Muscle of leg (tissue), 11 donors: ENCODE data around the gene FAM210A. TPM values are rescaled to one million over a fixed set of nuclear protein-coding genes. Genes with fewer than 3 reads are reported as not detected.

Experiments used
- DNase-seq: peaks from one replicate; pipeline ENCODE4 v3.0.0; 2013
- H3K27ac ChIP-seq: one replicate; pipeline ENCODE4 v1.5.1; 2013; ENCODE audit warnings: mild to moderate bottlenecking, low read length, control low read depth
- H3K27me3 ChIP-seq: one replicate; pipeline ENCODE4 v1.6.1; 2013; ENCODE audit warnings: low read length; ENCODE audit not compliant: control insufficient read depth, insufficient read depth
- H3K36me3 ChIP-seq: one replicate; pipeline ENCODE4 v1.6.1; 2013; ENCODE audit warnings: low read length; ENCODE audit not compliant: control insufficient read depth, insufficient read depth
- H3K4me1 ChIP-seq: one replicate; pipeline ENCODE4 v1.6.1; 2013; ENCODE audit warnings: low read length; ENCODE audit not compliant: control insufficient read depth, insufficient read depth
- H3K4me3 ChIP-seq: one replicate; pipeline ENCODE4 v1.5.1; 2013; ENCODE audit warnings: low read length, control low read depth
- H3K9me3 ChIP-seq: replicated peaks from 2 replicates; pipeline ENCODE4 v1.6.1; 2013; ENCODE audit warnings: low read depth, low read length; ENCODE audit not compliant: control insufficient read depth
- WGBS: methylation state at CpG from one replicate; pipeline ENCODE4 v1.1.5; 2013; ENCODE audit warnings: missing lambda C conversion rate; ENCODE audit not compliant: insufficient coverage; 5-methylcytosine and 5-hydroxymethylcytosine counted together
- polyA plus RNA-seq, 8 donors: library from polyadenylated mRNA; unstranded; fragments of 120-200 nt; gene quantifications; one replicate each; pipeline versions ENCODE4 v1.2.1 to v1.2.3, GENCODE V29; 2013; ENCODE audit warnings: inconsistent platforms in 1 of 8, low replicate concordance in 1 of 8; ENCODE audit not compliant: insufficient read length in 8 of 8, insufficient read depth in 1 of 8
- total RNA-seq: library from RNA; stranded (reverse); fragments of 120-200 nt; gene quantifications from one replicate; pipeline ENCODE4 v1.2.4, GENCODE V29; 2013

Gene FAM210A
- total and polyA plus RNA-seq, 9 donors, result 20.9 to 30.3 (median 24.6) TPM

- Histone ChIP-seq H3K9me3 (peaks cover 6% of the 10 kb centered on the region), H3K4me1 (peaks cover 8% of the 10 kb centered on the region), H3K36me3 (no peaks in the 10 kb centered on the region), H3K4me3 (no peak overlapping the region), H3K27ac (no peak overlapping the region), H3K27me3 (no peaks in the 10 kb centered on the region)
- WGBS, result 84% methylated on average over 5 of the region's 5 CpGs
- no peak for DNase-seq
These were observed 91.3 kb downstream of the FAM210A start for GRCh38 chr18:13635046-13635445.

GRCh38 chr18:13633700-13634099 lies 92.7 kb downstream of the FAM210A start:
- Histone ChIP-seq H3K9me3 (peaks cover 6% of the 10 kb centered on the region), H3K4me3 (no peak overlapping the region), H3K4me1 (peaks cover 8% of the 10 kb centered on the region), H3K27ac (no peak overlapping the region), H3K27me3 (no peaks in the 10 kb centered on the region), H3K36me3 (no peaks in the 10 kb centered on the region)
- 91% methylated on average over 5 of the region's 5 CpGs for WGBS
- no peak for DNase-seq

GRCh38 chr18:13630716-13631268 lies 95.6 kb downstream of the FAM210A start:
- WGBS, result 58% methylated on average over 5 of the region's 7 CpGs
- H3K27me3 ChIP-seq, result no peaks in the 10 kb centered on the region
- H3K36me3 ChIP-seq, result no peaks in the 10 kb centered on the region
- DNase-seq, result peak; percentile 61
- H3K4me3 ChIP-seq, result no peak overlapping the region
- peaks cover 6% of the 10 kb centered on the region for H3K9me3 ChIP-seq
- H3K4me1 ChIP-seq, result peaks cover 13% of the 10 kb centered on the region
- H3K27ac ChIP-seq, result no peak overlapping the region

- WGBS, result 29% methylated on average over 5 of the region's 8 CpGs
- Histone ChIP-seq H3K27ac (peak overlapping the region; percentile 59), H3K4me1 (peaks cover 13% of the 10 kb centered on the region)
These were observed 96.3 kb downstream of the FAM210A start for GRCh38 chr18:13629841-13630715.

GRCh38 chr18:13628211-13628610 lies 98.1 kb downstream of the FAM210A start:
- H3K4me1 ChIP-seq, result peaks cover 13% of the 10 kb centered on the region
- no peaks in the 10 kb centered on the region for H3K27me3 ChIP-seq
- WGBS, result 28% methylated on average over 5 of the region's 9 CpGs
- H3K4me3 ChIP-seq, result no peak overlapping the region
- H3K36me3 ChIP-seq, result no peaks in the 10 kb centered on the region
- H3K9me3 ChIP-seq, result peaks cover 6% of the 10 kb centered on the region
- DNase-seq, result no peak
- H3K27ac ChIP-seq, result no peak overlapping the region

More at GRCh38 chr18:13629841-13630715, 96.3 kb downstream of the FAM210A start:
- DNase-seq, result peak; percentile 90
- Histone ChIP-seq H3K4me3 (no peak overlapping the region), H3K27me3 (no peaks in the 10 kb centered on the region), H3K36me3 (no peaks in the 10 kb centered on the region), H3K9me3 (peaks cover 6% of the 10 kb centered on the region)

- 88% methylated on average over 8 of the region's 8 CpGs for WGBS
- no peaks in the 10 kb centered on the region for H3K36me3 ChIP-seq
- no peaks in the 10 kb centered on the region for H3K27me3 ChIP-seq
- DNase-seq, result no peak
- H3K4me3 ChIP-seq, result no peak overlapping the region
- peaks cover 13% of the 10 kb centered on the region for H3K4me1 ChIP-seq
- H3K9me3 ChIP-seq, result peaks cover 5% of the 10 kb centered on the region
- no peak overlapping the region for H3K27ac ChIP-seq
These were observed 98.7 kb downstream of the FAM210A start for GRCh38 chr18:13627639-13628038.

GRCh38 chr18:13626544-13626908 lies 99.8 kb downstream of the FAM210A start:
- H3K27ac ChIP-seq, result no peak overlapping the region
- no peak for DNase-seq
- peaks cover 13% of the 10 kb centered on the region for H3K4me1 ChIP-seq
- H3K27me3 ChIP-seq, result no peaks in the 10 kb centered on the region
- H3K4me3 ChIP-seq, result no peak overlapping the region
- no peaks in the 10 kb centered on the region for H3K9me3 ChIP-seq
- 65% methylated on average over 2 of the region's 2 CpGs for WGBS
- no peaks in the 10 kb centered on the region for H3K36me3 ChIP-seq

GRCh38 chr18:13625843-13626543 lies 100.4 kb downstream of the FAM210A start:
- Histone ChIP-seq H3K27me3 (no peaks in the 10 kb centered on the region), H3K36me3 (peaks cover 5% of the 10 kb centered on the region), H3K4me3 (no peak overlapping the region), H3K9me3 (no peaks in the 10 kb centered on the region), H3K27ac (no peak overlapping the region), H3K4me1 (peaks cover 13% of the 10 kb centered on the region)
- WGBS, result 100% methylated on average over 1 of the region's 8 CpGs
- no peak for DNase-seq

- Histone ChIP-seq H3K36me3 (peaks cover 7% of the 10 kb centered on the region), H3K27me3 (no peaks in the 10 kb centered on the region), H3K27ac (no peak overlapping the region), H3K9me3 (no peaks in the 10 kb centered on the region), H3K4me1 (peaks cover 13% of the 10 kb centered on the region), H3K4me3 (no peak overlapping the region)
- 84% methylated on average over 6 of the region's 10 CpGs for WGBS
- DNase-seq, result no peak
These were observed 101.0 kb downstream of the FAM210A start for GRCh38 chr18:13625355-13625754.

GRCh38 chr18:13624563-13625237 lies 101.7 kb downstream of the FAM210A start:
- H3K9me3 ChIP-seq, result no peaks in the 10 kb centered on the region
- H3K4me3 ChIP-seq, result no peak overlapping the region
- WGBS, result 79% methylated on average over 5 of the region's 11 CpGs

More at GRCh38 chr18:13624563-13625237, 101.7 kb downstream of the FAM210A start:
- peaks cover 8% of the 10 kb centered on the region for H3K4me1 ChIP-seq
- H3K27ac ChIP-seq, result no peak overlapping the region
- H3K27me3 ChIP-seq, result no peaks in the 10 kb centered on the region
- peaks cover 7% of the 10 kb centered on the region for H3K36me3 ChIP-seq
- no peak for DNase-seq
